ENCODE results near the gene CD101.

CD101 gene

DNA sequence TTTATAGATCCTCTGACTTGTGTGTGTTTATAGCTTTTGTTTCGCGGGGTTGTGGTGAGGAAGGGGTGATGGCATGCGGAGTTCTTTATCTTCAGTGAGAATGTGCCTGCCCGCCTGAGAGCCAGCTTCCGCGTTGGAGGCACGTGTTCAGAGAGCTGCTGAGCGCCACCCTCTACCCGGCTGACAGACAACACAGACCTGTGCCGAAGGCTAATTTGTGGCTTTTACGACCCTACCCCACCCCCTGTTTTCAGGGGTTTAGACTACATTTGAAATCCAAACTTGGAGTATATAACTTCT lies 14.4 kb upstream of the CD101 start:
- no peak for DNase-seq

DNA sequence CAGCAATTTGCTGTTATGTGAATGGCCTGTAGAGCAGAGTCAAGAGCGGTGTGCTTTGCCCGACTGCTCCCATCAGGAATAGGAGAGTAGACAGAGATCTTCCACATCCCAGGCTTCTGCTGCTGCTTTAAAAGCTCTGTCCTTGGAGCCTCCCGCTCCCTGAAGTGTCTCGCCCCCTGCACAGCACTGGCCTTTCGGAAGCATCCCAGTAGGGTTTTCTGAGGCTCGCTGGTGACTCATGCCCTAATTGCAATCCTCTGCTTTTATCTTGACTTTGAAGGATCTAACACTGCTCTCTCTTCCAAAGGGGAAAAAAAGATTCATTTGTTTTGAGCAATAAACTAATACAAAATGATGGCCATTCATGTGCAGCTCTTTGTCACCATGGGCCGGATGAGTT lies 13.3 kb upstream of the CD101 start:
- DNase-seq = no peak

GRCh38 chr1:116988908-116989307 lies 12.7 kb upstream of the CD101 start:
- DNase-seq = no peak

GRCh38 chr1:116989835-116990234 lies 11.7 kb upstream of the CD101 start:
- DNase-seq = no peak

- DNase-seq = no peak
These were observed 10.9 kb upstream of the CD101 start for GRCh38 chr1:116990612-116991151.

DNA sequence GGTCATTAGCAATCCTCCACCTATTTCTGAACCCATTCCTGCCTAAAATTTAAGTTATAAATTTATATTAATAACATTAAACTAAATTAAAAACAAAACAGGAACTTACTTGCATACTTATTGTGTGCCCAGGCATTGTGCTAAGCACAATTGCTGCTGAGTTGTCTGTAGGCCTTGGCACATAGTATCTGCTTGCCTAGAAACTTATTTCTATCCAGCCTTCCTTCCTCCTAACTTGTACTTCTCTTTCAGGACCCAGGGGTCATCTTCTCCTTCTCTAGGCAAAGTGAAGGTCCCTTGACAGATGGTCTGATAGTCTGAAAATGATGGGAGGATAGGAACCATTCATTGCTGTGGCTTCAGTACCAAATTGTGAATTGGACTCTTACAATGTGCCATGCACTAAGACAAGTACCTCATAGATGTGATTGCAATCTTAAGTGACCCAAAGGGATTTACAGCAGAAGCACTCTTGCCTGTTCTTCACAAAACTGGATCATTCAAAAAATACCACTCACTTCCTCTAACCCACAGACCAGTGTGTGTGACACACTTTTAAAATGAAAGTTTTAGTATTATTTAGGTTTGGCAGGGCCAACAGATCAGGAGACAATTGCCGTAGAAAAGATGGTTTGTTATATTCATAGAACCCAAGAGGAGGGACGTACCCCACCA lies 10.3 kb upstream of the CD101 start:
- no peak for DNase-seq

DNA sequence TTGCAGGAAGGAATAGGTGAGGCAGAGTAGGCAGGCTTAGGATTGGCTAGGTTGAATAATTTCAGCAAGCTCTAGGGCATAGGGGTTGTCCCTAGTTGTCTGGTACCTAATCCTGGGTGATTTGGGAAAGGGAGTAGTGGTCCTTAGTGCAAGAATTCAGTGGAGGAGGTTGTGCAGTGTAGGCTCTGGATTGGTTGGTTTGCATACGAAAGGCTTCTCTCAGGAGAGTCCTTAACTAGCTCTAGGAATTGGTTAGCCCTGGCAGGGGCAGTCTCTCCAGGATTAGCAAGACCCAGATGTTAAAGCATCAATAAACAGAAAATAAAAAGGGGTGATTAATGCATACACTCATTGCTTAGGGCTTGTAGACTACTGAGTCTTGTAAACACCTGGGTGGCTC lies 9.6 kb upstream of the CD101 start:
- DNase-seq = no peak

GRCh38 chr1:116993286-116993685 lies 8.3 kb upstream of the CD101 start:
- no peak for DNase-seq

DNA sequence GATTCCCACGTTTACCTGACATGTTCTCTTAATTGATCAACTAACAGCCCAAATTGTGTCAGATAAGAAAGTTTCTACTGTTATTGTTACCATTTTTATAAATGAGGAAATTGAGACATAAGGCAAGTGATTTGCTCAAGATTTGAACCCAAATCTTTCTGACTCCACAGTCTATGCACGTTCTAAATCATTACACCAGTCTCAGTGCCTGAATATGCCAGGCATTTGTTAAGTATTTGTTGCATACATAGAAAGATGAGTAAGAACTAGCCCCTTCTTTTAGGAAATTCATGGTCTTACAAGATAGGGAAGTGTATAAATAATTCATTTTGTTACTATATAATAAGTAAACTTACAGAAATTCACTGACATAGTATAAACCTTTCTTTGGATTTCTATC lies 7.1 kb upstream of the CD101 start:
- DNase-seq = no peak

- no peak for DNase-seq
These were observed 4.5 kb upstream of the CD101 start for GRCh38 chr1:116997066-116997465.

- no peak for DNase-seq
These were observed 3.9 kb upstream of the CD101 start for GRCh38 chr1:116997636-116998035.

GRCh38 chr1:116999596-116999995 lies 2.0 kb upstream of the CD101 start:
- no peak for DNase-seq

GRCh38 chr1:117000142-117000541 lies 1.4 kb upstream of the CD101 start:
- no peak for DNase-seq

DNA sequence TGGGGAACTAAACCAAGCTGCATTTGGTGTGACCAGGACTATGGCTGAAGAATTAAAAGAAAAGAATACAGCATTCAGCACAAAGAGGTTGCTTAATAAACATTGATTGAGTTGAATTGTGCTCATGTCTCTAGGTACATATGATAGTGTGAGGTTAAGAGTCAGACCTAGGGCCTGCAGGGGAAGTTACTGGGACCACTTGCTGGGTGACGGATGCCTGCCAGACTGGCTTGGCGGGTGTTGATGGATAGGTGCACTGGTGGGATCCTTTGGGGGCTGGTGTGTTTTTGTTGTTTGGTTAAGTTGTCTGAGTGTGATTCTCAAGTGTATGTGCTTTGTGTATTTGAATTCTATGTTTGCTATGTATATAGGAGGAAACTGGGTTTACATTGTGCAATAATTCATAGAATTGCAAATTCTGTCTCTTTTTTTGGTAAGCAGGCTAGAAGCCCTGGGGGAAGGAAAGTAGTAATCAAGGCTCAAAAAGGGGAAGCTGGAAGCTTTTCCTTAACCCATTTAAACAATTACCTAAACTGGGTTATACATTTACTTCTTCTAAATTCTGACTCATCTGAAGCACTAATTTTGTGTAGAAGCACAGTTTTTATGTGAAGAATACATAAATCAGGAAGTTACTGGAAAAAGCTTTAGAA lies 1.8 kb downstream of the CD101 start:
- DNase-seq = no peak

DNA sequence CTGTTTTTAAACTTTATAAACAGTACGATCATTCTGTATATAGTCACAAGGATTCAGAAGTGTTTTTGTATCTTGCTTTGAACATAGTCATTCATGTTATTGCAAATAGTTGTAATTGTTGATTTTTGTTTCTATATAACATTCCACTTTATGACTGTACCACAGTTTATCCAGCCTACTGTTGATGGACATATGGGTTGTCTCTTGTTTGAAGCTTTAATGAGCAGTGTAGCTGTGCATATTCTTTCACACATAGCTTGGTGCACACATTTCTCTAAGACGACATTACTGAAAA lies 6.1 kb downstream of the CD101 start:
- DNase-seq = no peak

- no peak for DNase-seq
These were observed 7.1 kb downstream of the CD101 start for GRCh38 chr1:117008656-117009055.

DNA sequence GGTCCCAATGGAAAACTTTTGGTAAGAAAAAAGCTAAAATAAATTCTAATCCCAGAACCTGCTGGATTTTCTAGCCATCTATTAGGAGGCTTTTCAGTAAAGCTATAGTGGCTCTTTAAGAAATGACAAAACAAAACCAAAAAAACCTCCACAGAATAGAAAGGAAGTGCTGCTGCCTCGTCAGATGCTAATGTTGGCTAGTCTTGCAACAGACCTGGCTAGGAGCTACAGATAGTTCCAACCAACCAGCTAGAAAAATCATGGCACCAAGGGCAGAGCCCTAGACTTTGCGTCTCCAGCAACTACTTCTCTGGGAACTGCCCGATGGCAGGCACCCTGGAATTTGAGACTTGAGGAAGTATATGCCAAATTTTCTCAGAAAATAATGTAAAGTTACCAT lies 7.6 kb downstream of the CD101 start:
- no peak for DNase-seq

- no peak for DNase-seq
These were observed 8.9 kb downstream of the CD101 start for GRCh38 chr1:117010310-117010969.

- DNase-seq = no peak
These were observed 9.8 kb downstream of the CD101 start for GRCh38 chr1:117011334-117011733.

- no peak for DNase-seq
These were observed 11.8 kb downstream of the CD101 start for GRCh38 chr1:117013309-117013858.

GRCh38 chr1:117014209-117014608 lies 12.6 kb downstream of the CD101 start:
- DNase-seq = no peak

DNA sequence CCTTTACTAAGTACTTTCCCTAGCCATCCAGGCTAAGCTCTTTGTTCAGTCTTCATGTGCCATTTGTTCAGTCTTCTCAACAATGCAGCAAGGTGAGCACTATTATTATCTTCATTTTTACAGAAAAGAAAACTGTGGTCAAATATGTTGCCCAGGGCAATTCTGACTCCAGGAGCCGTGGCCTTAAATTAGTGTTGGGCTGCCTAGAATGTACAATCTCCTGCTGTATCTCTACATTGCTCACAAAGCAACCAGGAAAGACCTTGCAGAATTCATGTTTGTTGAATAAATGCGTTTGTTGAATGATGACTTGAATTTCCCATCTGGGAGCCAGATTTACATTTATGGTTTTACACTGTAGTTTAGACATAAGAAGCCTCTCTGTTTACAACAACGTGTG lies 14.2 kb downstream of the CD101 start:
- DNase-seq = no peak

- no peak for DNase-seq
These were observed 15.5 kb downstream of the CD101 start for GRCh38 chr1:117017062-117017461.

DNA sequence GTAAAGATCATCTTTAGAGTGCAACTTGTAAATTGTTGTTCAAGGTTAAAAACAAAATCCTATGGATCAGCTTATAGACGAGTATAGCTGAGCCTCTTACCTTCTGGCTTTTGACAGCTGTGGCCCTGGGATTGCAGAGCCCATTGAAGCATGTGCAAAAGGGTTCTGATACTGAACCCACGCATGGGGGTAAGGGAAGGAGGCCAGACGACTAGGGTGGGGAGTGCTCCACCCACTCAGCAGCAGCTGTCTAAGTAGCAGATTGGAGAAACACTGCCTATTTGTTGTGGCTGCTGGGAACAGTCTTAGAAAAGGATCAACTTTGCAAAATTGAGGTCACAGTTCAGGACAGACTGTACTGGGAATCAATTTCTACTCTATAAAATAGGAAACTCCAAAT lies 16.1 kb downstream of the CD101 start:
- DNase-seq = peak; percentile 43
